Measurements from ENCODE around the gene RAD51B. TPM values are rescaled to one million over a fixed set of nuclear protein-coding genes. Genes with fewer than 3 reads are reported as not detected.

Gene RAD51B
- total and polyA plus RNA-seq, 2 of the 13 experiments (the other 11 are each of a cell fraction or from before 2014, with no cell fraction given), result 7.0 to 9.5 TPM

DNA sequence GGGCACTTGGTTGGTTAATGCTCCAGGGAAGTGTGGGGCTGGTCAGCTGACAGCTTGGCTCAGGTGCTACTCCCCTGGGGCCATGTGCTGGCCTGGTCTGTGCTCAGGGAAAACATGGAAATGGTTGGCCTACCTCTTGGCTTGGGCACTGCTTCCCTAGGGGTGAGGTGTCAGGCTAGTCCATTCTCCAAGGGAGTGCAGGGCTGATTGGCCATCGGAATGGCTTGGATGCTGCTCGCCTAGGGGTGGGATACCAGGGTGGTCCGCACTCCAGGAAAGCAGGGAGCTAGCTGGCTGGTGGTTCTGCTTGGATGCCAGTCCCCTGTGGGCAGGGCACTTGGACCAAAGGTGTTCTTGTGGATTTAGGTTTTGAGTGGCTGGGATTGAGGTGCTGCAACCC lies 245.7 kb downstream of the RAD51B start (continued):
- TF ChIP-seq ZNF501 (CRISPR knock-in tag; IDR thresholded peaks at IDR 0.05) (no peak), ZBTB42 (CRISPR knock-in tag; IDR thresholded peaks at IDR 0.05) (no peak), NFE2 (CRISPR knock-in tag; IDR thresholded peaks at IDR 0.05) (no peak), NPAS2 (CRISPR knock-in tag; IDR thresholded peaks at IDR 0.05; ENCODE audit: borderline replicate concordance) (no peak), ZBTB8A (CRISPR knock-in tag; IDR thresholded peaks at IDR 0.05; ENCODE audit: borderline replicate concordance, low read depth) (no peak), PAF1 (CRISPR knock-in tag; IDR thresholded peaks at IDR 0.05) (no peak)
- TF ChIP-seq, protein P1, sequence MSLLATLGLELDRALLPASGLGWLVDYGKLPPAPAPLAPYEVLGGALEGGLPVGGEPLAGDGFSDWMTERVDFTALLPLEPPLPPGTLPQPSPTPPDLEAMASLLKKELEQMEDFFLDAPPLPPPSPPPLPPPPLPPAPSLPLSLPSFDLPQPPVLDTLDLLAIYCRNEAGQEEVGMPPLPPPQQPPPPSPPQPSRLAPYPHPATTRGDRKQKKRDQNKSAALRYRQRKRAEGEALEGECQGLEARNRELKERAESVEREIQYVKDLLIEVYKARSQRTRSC (CRISPR knock-in tag; IDR thresholded peaks at IDR 0.05; ENCODE audit: low read depth), result no peak

DNA sequence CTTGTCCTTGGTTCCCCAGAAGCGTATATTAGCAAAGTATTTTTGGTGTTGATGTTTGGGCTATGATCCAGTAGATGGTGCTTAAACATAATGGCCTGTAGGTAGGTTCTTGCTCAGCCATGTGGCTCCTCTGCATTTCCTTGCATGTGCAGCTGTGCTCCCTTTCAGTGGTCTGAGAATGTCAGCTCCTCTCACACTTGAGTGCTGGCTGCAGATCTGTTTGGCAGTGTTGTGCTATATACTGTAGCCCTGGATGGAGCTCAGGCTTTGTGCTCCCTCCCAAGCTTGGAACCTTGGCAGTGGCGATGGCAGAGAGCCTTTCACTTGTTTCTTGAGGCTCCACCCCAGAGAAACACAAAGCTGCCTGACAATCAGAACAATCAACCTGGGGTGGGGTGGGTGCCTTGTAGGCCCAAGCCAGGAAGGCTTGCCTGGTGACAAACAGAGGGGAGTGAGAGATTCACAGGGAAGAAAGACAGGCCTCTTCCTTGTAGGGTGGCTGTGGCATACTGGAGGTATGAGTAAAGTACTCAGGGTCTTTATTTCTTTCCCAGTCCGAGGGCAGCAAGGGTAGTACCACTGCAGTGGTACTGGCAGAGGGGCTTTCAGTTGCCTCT lies 255.3 kb downstream of the RAD51B start:
- Histone ChIP-seq H3K9ac (ENCODE audit: insufficient read depth, low read depth, low read length) (no peak overlapping the region), H3K79me2 (ENCODE audit: insufficient read depth, low read length) (no peaks in the 10 kb centered on the region), H3K27me3 (ENCODE audit: control insufficient read depth in 1 of 2, insufficient read depth in 2 of 2, low read length in 2 of 2) (no peaks in the 10 kb centered on the region), H4K20me1 (ENCODE audit: insufficient read depth, low read length) (no peaks in the 10 kb centered on the region), H2AFZ (ENCODE audit: low read length) (no peak overlapping the region), H3K4me2 (ENCODE audit: low read depth, low read length) (0 out of 2 replicates have a peak overlapping the region, but pooled peaks have one; percentile 24), H3K4me1 (ENCODE audit: insufficient read depth, low read length) (peaks cover 15% of the 10 kb centered on the region), H3K9me3 (ENCODE audit: low read length) (peaks cover 14% of the 10 kb centered on the region), H3K27ac (ENCODE audit: extremely low read length, insufficient read depth, low read length) (no peak overlapping the region), H3K36me3 (replicated peaks in 1 of 2; ENCODE audit: control insufficient read depth in 1 of 2, insufficient read depth in 2 of 2, low read length in 2 of 2) (no peaks in the 10 kb centered on the region), H3K4me3 (replicated peaks in 1 of 3; ENCODE audit: insufficient read depth in 1 of 3, low read depth in 2 of 3, low read length in 3 of 3) (no peak overlapping the region)
- intact Hi-C loops (cut with micrococcal nuclease; ENCODE audit: unreplicated experiment), result no loop called here
- ATAC-seq, result no peak
- WGBS (ENCODE audit: low lambda C conversion rate), result 74% methylated on average over 3 of the region's 3 CpGs
- TF ChIP-seq ZNF317 (CRISPR knock-in tag; IDR thresholded peaks at IDR 0.05) (no peak), ZNF556 (CRISPR knock-in tag; IDR thresholded peaks at IDR 0.05; ENCODE audit: borderline replicate concordance) (no peak), ZNF263 (CRISPR knock-in tag; IDR thresholded peaks at IDR 0.05) (peak; percentile 66), PLRG1 (conservative IDR thresholded peaks at IDR 0.05) (no peak), STAG1 (CRISPR knock-in tag; IDR thresholded peaks at IDR 0.05) (peak; percentile 49)
- TF ChIP-seq, protein P2, sequence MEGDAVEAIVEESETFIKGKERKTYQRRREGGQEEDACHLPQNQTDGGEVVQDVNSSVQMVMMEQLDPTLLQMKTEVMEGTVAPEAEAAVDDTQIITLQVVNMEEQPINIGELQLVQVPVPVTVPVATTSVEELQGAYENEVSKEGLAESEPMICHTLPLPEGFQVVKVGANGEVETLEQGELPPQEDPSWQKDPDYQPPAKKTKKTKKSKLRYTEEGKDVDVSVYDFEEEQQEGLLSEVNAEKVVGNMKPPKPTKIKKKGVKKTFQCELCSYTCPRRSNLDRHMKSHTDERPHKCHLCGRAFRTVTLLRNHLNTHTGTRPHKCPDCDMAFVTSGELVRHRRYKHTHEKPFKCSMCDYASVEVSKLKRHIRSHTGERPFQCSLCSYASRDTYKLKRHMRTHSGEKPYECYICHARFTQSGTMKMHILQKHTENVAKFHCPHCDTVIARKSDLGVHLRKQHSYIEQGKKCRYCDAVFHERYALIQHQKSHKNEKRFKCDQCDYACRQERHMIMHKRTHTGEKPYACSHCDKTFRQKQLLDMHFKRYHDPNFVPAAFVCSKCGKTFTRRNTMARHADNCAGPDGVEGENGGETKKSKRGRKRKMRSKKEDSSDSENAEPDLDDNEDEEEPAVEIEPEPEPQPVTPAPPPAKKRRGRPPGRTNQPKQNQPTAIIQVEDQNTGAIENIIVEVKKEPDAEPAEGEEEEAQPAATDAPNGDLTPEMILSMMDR (CRISPR knock-in tag; IDR thresholded peaks at IDR 0.05), result peak; percentile 31; the same call in 1 of the 2 replicates
- FAIRE-seq, result no peak
- POLR2A ChIA-PET, result no interaction called here
- CTCF ChIA-PET (ENCODE audit: low intra/inter-chr PET ratio, low total read pairs), result no interaction called here
- in situ Hi-C loops (cut with HindIII; ENCODE audit: extremely low pct_ligation_motif_present, low pct_unique_long_range_greater_than_20kb), result no loop called here
- DNase-seq (ENCODE audit: low spot score), result no peak
- no TSS peak for BruUV-seq (replicated peaks)

All from HepG2 (cell line).